GM21367 (cell line): ENCODE measurements around the gene MAML3.
"Not testable (repeated sequence)": the region's sequence is repeated elsewhere in the genome, so short reads cannot be mapped to it uniquely, and the experiment has no call there.

Experiments
- ATAC-seq: cut with Tn5 transposase; IDR thresholded peaks from one replicate; pipeline ENCODE4 v1.9.1; 2021; ENCODE audit not compliant: unreplicated experiment

Gene MAML3

GRCh38 chr4:139711461-139711860 lies 442.5 kb downstream of the MAML3 start:
- ATAC-seq = no peak

- no peak for ATAC-seq
Measured at GRCh38 chr4:139710073-139710472, 443.9 kb downstream of the MAML3 start.

- no peak for ATAC-seq
Measured at GRCh38 chr4:139709660-139710059, 444.3 kb downstream of the MAML3 start.

- ATAC-seq = no peak
Measured at GRCh38 chr4:139704915-139705485, 449.0 kb downstream of the MAML3 start.

DNA sequence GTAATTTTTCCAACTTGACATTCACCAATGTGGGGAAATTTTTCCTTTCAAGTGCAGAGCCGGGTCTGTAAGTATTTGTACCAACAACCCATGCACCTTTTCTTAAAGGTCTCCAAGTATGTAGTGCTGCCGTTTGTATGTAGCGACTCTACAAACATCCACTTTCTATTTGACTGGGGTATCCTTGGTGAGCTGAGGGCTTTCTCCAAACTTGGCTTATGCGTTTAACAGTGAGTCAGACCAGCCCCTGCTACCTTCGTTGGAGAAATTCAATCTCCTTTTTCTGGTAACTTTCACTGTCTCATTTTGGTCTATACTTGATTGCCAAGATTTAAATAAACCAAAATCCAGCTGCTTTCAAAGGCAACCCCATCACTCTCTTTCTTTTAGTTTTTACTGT lies 453.4 kb downstream of the MAML3 start:
- ATAC-seq = no peak

DNA sequence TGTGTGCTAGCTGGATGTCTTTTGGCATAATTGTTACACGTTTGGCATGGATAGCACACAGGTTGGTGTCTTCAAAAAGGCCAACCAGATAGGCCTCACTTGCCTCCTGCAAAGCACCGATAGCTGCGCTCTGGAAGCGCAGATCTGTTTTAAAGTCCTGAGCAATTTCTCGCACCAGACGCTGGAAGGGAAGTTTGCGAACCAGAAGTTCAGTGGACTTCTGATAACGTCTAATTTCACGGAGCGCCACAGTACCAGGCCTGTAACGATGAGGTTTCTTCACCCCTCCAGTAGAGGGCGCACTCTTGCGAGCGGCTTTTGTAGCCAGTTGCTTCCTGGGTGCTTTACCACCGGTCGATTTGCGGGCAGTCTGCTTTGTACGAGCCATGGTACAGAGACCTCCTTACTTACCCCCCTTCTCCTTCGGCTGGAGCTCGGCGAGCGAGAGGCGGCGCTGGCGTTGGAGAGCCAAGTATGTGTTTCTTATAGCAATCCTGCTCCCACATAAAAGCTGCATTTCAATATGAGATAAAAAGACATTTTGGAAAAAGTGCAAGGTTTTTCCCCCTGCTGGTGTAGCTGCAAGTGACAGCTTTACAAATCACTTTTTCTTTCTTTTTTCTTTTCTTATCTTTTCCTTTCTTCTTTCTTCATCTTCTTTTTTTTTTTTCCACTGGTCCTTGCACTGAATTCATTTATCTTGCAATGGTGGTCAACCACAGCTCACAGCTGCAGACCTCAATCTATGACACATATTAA lies 455.6 kb downstream of the MAML3 start:
- not testable (repeated sequence) for ATAC-seq

DNA sequence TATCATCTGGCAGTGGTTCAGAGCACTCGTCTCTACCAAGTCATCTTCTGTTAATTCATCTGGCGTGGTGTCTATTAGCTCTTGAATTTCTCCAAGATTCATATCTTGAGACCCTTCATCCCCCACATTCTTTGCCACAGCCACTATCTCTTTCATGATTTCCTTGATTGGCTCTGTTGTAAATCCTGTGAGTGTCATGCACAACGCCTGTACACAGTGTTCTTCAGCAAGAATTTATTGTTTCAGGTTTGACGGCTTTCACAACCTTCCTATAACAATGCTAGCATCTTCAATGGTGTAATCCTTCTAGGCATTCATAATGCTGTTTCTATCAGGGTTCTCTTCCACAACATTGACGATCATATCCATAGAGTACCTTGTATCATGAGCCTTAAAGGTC lies 457.5 kb downstream of the MAML3 start:
- ATAC-seq = no peak

- no peak for ATAC-seq
Measured at GRCh38 chr4:139694522-139695107, 459.4 kb downstream of the MAML3 start.

DNA sequence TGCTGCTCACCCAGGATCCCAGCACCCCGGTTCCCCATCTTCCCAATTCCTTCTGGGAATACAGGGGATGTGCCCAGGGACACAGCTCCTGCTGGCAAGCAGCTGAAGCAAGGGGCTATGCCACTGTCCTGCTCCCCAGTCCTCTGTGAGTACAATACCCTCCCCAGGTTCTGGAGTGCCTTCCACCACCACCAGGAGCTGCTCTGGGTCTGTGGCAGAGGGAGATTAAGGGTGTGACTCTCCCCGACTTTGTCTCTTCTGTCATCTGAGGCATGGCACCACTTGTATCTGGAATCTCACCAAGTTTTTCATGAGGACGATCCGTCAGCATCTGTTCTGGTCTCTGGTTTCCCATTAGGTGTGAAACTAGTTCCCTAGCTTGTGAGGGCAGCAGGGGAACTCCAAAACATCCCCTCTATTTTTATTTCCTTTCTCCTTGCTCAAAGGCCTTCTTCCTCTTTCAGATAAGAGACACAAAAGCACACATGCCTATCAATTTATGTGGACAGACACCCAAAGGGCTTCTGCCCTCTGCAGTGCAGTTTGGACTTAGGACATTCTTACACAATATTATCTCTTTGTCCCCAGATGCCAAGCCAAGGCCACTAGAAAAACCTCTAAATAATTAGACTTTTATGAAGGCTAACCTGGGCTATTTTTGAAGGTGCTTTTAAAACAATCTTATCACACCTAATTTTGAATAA lies 461.5 kb downstream of the MAML3 start:
- ATAC-seq = no peak

DNA sequence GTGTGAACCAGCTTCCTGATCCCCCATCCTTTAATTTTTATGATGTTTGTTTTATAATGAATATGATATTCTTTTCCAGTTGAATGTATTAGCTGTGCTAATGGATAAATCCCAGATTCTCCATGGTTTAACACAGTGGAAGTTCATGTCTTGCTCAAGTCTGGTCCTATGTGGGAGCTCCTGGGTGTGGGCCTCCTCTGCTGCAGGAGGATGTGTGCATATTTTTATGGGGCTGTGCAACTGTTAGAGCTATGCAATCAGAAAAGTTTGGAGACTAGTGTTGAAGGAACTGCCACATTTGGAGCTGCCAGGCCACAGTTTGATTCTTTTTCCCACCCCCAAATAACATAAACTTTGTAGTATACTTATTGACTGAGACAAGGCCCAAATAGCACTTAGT lies 463.6 kb downstream of the MAML3 start:
- ATAC-seq = no peak

DNA sequence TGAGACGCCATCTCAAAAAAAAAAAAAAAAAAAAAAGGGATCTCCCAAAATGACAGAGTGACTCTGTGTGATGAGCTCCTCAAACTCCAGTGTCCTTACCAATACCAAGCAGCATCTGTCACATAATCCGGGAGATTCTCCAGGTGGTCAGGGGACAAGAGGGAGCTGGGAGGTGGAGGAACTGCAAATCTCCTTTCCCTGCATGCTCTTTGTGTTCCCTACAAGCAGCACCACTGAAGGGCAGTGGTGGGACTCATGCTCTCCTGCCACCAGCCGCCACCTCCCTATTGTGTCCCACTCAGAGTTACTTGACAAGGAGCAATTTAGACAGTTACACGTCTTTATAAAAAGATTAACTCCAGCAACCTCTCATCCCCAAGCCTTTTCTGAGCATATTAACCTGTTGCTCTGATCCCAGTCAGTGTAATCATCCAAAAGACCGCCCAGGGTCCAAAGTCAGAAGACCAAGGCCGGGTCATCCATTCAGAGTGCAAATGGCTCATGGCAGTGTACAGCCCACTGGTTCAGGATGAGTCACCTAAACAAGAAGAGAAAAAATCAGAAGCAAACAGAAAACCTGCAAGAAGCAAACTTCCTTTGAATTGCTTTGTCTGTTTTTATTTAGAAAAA lies 464.8 kb downstream of the MAML3 start:
- no peak for ATAC-seq

- no peak for ATAC-seq
Measured at GRCh38 chr4:139686988-139687387, 467.0 kb downstream of the MAML3 start.

GRCh38 chr4:139686130-139686529 lies 467.9 kb downstream of the MAML3 start:
- ATAC-seq = no peak

DNA sequence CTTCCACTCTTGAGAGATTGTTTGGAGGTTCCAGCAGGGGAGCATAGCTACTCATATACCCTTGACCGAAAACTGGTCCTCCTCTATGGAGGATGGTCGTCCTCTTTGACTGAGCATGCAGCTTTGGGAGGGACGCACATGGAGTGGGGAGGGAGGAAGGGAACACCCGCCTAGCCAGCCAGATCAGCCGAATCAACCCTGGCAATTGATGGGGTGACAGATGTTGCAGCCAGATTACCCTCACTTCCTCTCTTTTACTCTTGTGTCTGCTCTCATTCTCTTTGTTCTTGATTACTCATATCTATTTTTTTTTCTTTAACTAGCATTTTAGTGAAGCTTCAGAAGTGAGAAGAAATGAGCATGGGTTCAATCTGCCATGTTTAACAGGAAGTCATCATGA lies 468.8 kb downstream of the MAML3 start:
- no peak for ATAC-seq

GRCh38 chr4:139684351-139684750 lies 469.6 kb downstream of the MAML3 start:
- ATAC-seq = no peak

GRCh38 chr4:139682741-139683151 lies 471.2 kb downstream of the MAML3 start:
- no peak for ATAC-seq

- ATAC-seq = no peak
Measured at GRCh38 chr4:139682309-139682708, 471.7 kb downstream of the MAML3 start.

- no peak for ATAC-seq
Measured at GRCh38 chr4:139676913-139677585, 476.9 kb downstream of the MAML3 start.

GRCh38 chr4:139676365-139676764 lies 477.6 kb downstream of the MAML3 start:
- no peak for ATAC-seq

DNA sequence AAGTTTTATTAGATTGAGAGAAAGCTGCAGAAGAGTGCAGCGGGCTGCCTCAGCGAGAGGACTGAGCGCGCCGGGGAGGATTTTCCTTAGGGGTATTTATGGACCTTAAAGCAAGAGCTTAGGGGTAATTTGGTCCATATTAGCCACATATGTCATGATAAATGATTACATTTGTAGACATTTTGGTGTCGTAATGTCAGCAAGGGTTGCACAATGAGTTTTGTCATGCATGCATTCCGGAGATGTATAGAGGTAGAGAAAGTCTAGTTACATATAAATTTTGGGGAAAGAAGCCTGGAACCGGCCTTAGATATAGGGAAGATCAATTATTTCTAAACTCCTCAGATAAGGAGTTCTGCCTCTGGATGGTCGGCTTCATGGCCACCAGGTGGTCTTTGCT lies 478.3 kb downstream of the MAML3 start:
- ATAC-seq = no peak
